ENCODE data around the gene LHX4. TPM values are rescaled to one million over a fixed set of nuclear protein-coding genes. Genes with fewer than 3 reads are reported as not detected.

Gene LHX4
- total and polyA plus RNA-seq, 2 of the 8 experiments (the other 6 are each of a cell fraction or from before 2014, with no cell fraction given) = 0.85 to 4.9 TPM

GRCh38 chr1:180257486-180257885 is 27.4 kb downstream of the LHX4 start:
- no peak overlapping the region for H3K4me2 ChIP-seq (ENCODE audit: insufficient read depth in 1 of 2, low read depth in 2 of 2, low read length in 2 of 2)
- WGBS, 2 experiments (ENCODE audit: extremely low coverage in 1 of 2, insufficient coverage in 1 of 2, insufficient read length in 1 of 2, insufficient replicate concordance in 2 of 2, low coverage in 1 of 2, low lambda C conversion rate in 2 of 2, missing lambda C conversion rate in 1 of 2) = 89% methylated on average over 8 of the region's 8 CpGs; no CpG with 5 or more reads in 1 of the 2 experiments
- no peak overlapping the region for H2BK12ac ChIP-seq (ENCODE audit: low read depth, low read length)
- no peak overlapping the region for H3K56ac ChIP-seq (replicated peaks; ENCODE audit: insufficient read length, low read depth, low read length)
- peaks cover 0 to 18% (median 10%) of the 10 kb centered on the region in 4 experiments; a peak in 6 of 7 replicates for H3K4me1 ChIP-seq (replicated peaks in 1 of 4; ENCODE audit: control insufficient read depth in 3 of 4, insufficient read depth in 4 of 4, low read length in 3 of 4)
- ChIA-PET CTCF (ENCODE audit: partially characterized antibody) (interaction anchor here (0.7 to 17.1 kb wide), 8 partner anchors 8 to 231 kb away, joined by 3 to 244 read pairs (median 4); no protein-coding TSS in a partner anchor), POLR2A (ENCODE audit: partially characterized antibody) (interaction anchor here (1.5 to 2.0 kb wide), 2 partner anchors 10 to 26 kb away, joined by 4 to 7 read pairs; no protein-coding TSS in a partner anchor)
- no peak overlapping the region for H3K14ac ChIP-seq (ENCODE audit: insufficient read length)
- no peak overlapping the region for H3K23ac ChIP-seq (ENCODE audit: insufficient read length)
- no peak overlapping the region for H3K27ac ChIP-seq (ENCODE audit: low read depth, low read length)
- 0 out of 2 replicates have a peak, but pooled peaks cover 1% of the 10 kb centered on the region for H3K23me2 ChIP-seq (ENCODE audit: low read depth, low read length)
- no peak for DNase-seq (ENCODE audit: low read depth in 1 of 2, low spot score in 2 of 2)
- no peaks in the 10 kb centered on the region for H3K36me3 ChIP-seq (ENCODE audit: control insufficient read depth in 2 of 4, insufficient read depth in 4 of 4, low read length in 3 of 4)
- no peak overlapping the region for H3K4ac ChIP-seq (replicated peaks; ENCODE audit: insufficient read length, low read depth, low read length)
- no peak overlapping the region for H2BK20ac ChIP-seq (ENCODE audit: low read length)
- no peak overlapping the region for H3K9ac ChIP-seq (replicated peaks in 1 of 4; ENCODE audit: extremely low read depth in 1 of 4, low read depth in 3 of 4, low read length in 3 of 4)
- H4K8ac ChIP-seq (ENCODE audit: extremely low read depth, insufficient read depth, low read length) = no peak overlapping the region
- no peak overlapping the region for H4K5ac ChIP-seq (ENCODE audit: insufficient read length, low read depth, low read length)
- TF ChIP-seq SP2 (IDR thresholded peaks at IDR 0.05; ENCODE audit: low read length) = no peak
- no peak for TF ChIP-seq KDM5A (IDR thresholded peaks at IDR 0.05; ENCODE audit: low read length)
- TF ChIP-seq CHD2 (IDR thresholded peaks at IDR 0.05; ENCODE audit: low read length) = no peak
- TF ChIP-seq BRCA1 (IDR thresholded peaks at IDR 0.05; ENCODE audit: low read depth, low read length) = no peak
- no peak for TF ChIP-seq KDM4A (IDR thresholded peaks at IDR 0.05; ENCODE audit: low read depth, low read length, severe bottlenecking)
- TF ChIP-seq ATF3 (IDR thresholded peaks at IDR 0.05; ENCODE audit: insufficient read depth, low read depth, low read length) = no peak
- TF ChIP-seq EGR1 (IDR thresholded peaks at IDR 0.05; ENCODE audit: borderline replicate concordance, low read depth, low read length) = no peak
- TF ChIP-seq EP300 (IDR thresholded peaks at IDR 0.05; ENCODE audit: borderline replicate concordance in 1 of 2, low read depth in 2 of 2, low read length in 2 of 2) = no peak
- TF ChIP-seq NRF1 (IDR thresholded peaks at IDR 0.05; ENCODE audit: low read depth, low read length) = no peak
- no peak for TF ChIP-seq SIX5 (IDR thresholded peaks at IDR 0.05; ENCODE audit: low read depth, low read length)
- H3K18ac ChIP-seq (ENCODE audit: extremely low read depth, low read length) = no peak overlapping the region
- H3K79me1 ChIP-seq (ENCODE audit: low read depth, low read length) = no peaks in the 10 kb centered on the region
- H4K20me1 ChIP-seq (replicated peaks in 1 of 2; ENCODE audit: control insufficient read depth in 1 of 2, insufficient read depth in 2 of 2, low read length in 2 of 2) = no peaks in the 10 kb centered on the region
- no peak overlapping the region for H4K91ac ChIP-seq (replicated peaks; ENCODE audit: insufficient read length, low read length)
- H2AK5ac ChIP-seq (ENCODE audit: low read depth, low read length) = no peak overlapping the region
- H3K9me3 ChIP-seq (ENCODE audit: insufficient read depth in 2 of 2, low read depth in 1 of 2, low read length in 1 of 2) = no peaks in the 10 kb centered on the region
- no peaks in the 10 kb centered on the region for H3K79me2 ChIP-seq (ENCODE audit: control insufficient read depth in 1 of 2, insufficient read depth in 2 of 2, low read length in 2 of 2)
- H2BK120ac ChIP-seq (replicated peaks; ENCODE audit: low read depth, low read length) = no peak overlapping the region
- no peak overlapping the region for H2BK5ac ChIP-seq (ENCODE audit: low read depth, low read length)
- no peaks in the 10 kb centered on the region; a peak in 1 of 7 replicates for H3K27me3 ChIP-seq (replicated peaks in 1 of 4; ENCODE audit: control insufficient read depth in 3 of 4, extremely low read depth in 1 of 4, insufficient read depth in 3 of 4, low read length in 3 of 4)
- H2BK15ac ChIP-seq (ENCODE audit: low read length) = no peak overlapping the region
- no peak for FAIRE-seq
- H2AFZ ChIP-seq (ENCODE audit: low read length) = no peak overlapping the region
- no peak overlapping the region for H3K4me3 ChIP-seq (ENCODE audit: extremely low read depth in 1 of 4, insufficient read depth in 2 of 4, low read depth in 3 of 4, low read length in 4 of 4)

Measured in H1 (cell line).